OCI-LY1 (cell line): ENCODE measurements around the gene SCRN2.

ENCODE experiments used
- EZH2 ChIP-seq: fragments of 200-600 bp; sonication (generic), shearing (Covaris generic); IDR thresholded peaks from 2 replicates; pipeline ENCODE4 v1.8.0; 2017; ENCODE audit warnings: borderline replicate concordance, mixed run types, mild to moderate bottlenecking, antibody characterized with exemption, low read length, moderate library complexity, mixed read lengths
- TF ChIP-seq, protein P1 (sequence below): fragments of 200-600 bp; sonication (generic), shearing (Covaris generic); IDR thresholded peaks from 2 replicates; pipeline ENCODE4 v1.5.1; 2017; ENCODE audit warnings: mild to moderate bottlenecking, antibody characterized with exemption, low read length, moderate library complexity, mixed read lengths

- TF ChIP-seq, protein P1, sequence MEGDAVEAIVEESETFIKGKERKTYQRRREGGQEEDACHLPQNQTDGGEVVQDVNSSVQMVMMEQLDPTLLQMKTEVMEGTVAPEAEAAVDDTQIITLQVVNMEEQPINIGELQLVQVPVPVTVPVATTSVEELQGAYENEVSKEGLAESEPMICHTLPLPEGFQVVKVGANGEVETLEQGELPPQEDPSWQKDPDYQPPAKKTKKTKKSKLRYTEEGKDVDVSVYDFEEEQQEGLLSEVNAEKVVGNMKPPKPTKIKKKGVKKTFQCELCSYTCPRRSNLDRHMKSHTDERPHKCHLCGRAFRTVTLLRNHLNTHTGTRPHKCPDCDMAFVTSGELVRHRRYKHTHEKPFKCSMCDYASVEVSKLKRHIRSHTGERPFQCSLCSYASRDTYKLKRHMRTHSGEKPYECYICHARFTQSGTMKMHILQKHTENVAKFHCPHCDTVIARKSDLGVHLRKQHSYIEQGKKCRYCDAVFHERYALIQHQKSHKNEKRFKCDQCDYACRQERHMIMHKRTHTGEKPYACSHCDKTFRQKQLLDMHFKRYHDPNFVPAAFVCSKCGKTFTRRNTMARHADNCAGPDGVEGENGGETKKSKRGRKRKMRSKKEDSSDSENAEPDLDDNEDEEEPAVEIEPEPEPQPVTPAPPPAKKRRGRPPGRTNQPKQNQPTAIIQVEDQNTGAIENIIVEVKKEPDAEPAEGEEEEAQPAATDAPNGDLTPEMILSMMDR, result no peak
- TF ChIP-seq EZH2, result no peak
Measured at GRCh38 chr17:47883589-47884426, 42.7 kb upstream of the SCRN2 start.
